ENCODE data around the gene CSTF3.
A peak's percentile ranks its signal among the peaks of the same experiment; 100 is the strongest.
"Not testable (repeated sequence)": the region's sequence is repeated elsewhere in the genome, so short reads cannot be mapped to it uniquely, and the experiment has no call there.

Gene CSTF3

DNA sequence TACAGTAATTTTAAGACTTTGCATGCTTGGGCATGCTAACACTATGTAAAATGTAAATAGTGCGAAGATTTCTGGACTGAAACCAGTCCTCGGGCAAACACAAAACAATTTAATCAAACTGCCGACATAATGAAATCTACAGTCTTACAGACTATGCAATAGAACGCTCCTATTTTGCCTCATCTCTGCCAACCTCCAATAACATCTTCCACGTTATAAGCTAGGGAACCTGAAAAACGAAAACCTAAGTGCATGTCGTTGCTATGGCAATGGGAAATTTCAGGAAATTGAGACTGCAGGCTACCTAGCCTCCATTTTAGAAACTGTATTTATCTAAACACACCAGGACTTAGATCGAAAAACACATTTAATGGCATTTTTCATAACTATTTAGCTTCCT, 1.1 kb downstream of the CSTF3 start:
- peak; percentile 17 for DNase-seq

DNA sequence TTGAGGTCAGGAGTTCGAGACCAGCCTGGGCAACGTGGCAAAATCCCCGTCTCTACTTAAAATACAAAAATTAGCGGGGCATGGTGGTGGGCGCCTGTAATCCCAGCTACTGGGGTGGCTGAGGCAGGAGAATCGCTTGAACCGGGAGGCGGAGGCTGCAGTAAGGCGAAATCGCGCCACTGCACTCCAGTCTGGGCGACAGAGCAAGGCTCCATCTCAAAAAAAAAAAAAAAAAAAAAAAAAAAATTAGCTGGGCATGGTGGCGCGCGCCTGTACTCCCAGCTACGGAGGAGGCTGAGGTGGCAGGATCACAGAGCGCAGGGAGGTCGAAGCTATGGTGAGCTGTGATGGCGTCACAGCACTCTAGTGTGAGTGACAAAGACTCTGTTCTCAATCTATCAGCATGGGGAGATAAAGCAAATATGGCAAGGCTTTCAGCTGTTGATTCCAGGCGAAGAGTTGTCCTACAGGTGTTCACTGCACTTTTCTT, 1.9 kb downstream of the CSTF3 start:
- DNase-seq, result peak; percentile 40

DNA sequence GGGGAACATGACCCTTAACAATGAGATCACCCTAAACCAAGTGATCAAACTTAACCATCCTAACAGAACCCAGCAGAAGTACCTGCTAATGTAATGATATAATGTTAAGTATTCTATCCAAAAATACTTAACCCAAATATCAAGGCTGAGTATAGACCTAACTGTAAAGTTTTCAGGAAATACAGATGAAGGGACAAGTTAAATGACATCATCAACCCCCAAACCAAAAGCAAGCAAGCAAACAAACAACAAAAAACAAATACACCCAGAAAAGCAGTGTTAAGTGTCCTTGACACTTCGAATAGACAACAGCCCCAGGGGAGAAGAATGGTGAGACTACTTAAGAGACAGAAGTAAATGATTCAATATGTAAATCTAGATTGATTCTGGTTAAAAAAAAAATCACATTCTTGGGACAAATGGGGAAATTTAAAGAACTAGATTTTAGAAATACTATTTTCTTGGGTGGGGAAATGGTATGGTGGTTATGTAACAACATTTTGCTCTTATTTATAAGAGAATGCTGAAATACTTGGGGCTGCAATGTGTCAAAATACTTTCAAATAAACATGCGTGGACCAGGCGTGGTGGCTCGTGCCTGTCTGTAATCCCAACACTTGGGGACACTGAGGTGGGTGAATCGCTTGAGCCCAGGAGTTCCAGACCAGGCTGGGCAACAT, 2.5 kb downstream of the CSTF3 start:
- no peak for DNase-seq

GRCh38 chr11:33157103-33158027, 3.9 kb downstream of the CSTF3 start:
- no peak for DNase-seq

- no peak for DNase-seq
Observed at GRCh38 chr11:33151399-33151798, 9.9 kb downstream of the CSTF3 start.

DNA sequence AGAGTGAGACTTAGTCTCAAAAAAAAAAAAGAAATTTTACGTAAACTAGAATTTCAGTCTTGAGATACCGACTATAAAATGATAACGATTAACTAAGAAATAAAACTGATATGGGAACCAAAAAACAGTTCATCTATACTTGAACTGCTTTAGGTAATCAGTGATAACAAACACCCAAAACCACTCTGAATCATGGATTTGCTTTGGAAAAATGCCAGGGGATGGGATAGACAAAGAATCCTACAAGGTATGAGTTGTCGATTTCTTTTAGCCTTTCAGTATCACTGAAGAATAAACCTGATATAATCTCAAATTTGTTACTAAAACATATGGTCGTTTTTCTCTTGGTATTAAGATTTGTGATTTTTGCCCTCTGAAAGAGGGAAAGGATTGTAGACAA, 13.7 kb downstream of the CSTF3 start:
- DNase-seq, result no peak

DNA sequence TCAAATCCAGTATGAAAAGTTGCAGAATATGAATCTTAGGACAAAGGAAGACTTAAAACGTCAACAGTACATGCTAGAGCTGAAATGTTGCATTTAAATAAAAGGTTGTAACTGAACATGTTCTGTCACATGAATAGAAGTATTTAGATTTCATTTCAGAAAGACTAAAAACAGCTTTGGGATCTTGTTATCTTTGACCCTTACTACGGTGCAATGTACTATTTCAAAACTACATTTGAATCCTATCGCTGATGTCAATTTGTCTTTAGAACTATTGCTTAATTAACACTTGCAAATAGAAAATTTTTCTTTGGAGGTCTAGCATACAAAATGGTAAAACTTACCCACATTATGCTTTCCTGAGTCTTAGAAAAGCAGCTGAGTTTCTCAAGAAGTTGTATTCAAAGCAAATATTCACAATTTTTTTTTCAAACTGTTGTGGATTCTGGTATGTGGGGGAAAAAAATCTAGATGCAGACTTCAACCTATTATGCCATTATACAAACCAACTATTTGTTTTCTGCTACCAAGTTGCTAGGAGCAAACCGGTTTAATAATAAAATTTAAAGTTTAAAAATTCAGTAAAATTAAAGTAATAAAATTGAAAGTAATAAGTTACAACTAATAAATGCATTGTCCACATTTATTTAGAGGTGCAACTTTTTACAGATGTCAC, 25.4 kb downstream of the CSTF3 start:
- no peak for DNase-seq

DNA sequence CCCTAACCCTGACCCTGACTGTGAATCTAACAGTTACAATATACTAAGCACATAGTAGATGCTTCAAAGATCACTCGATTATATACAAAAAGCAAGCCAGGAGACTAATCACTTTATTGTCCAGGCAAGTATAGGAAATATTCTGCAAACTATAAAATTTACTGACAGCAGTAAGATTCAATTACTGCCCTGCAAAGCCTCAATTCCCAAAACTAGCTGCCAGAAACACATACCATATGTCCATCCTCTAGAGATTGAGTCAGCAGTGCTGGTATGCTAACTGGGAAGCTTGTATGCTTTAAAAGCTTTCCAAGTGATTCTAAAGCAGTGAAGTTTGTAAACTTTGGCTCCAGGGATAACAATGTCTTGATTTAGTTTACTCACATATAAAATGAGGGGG, 26.1 kb downstream of the CSTF3 start:
- no peak for DNase-seq

DNA sequence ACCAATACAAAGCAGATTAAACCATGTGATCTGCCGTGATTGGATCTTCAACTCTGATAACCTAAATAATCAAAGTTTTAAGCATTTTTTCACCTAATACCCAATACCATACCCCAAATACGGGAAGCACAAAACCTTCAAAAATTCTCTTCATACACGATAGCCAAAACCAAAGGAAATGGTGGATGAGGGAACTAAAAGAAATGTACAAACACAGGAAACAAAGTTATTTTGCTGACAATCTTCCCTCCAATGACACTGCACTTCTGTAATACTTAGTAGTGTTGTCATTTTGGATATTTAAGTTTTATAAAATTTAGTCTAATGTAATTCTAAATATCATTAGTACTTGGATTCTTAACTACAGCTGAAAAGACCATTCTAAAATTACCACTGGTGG, 27.0 kb downstream of the CSTF3 start:
- no peak for DNase-seq

DNA sequence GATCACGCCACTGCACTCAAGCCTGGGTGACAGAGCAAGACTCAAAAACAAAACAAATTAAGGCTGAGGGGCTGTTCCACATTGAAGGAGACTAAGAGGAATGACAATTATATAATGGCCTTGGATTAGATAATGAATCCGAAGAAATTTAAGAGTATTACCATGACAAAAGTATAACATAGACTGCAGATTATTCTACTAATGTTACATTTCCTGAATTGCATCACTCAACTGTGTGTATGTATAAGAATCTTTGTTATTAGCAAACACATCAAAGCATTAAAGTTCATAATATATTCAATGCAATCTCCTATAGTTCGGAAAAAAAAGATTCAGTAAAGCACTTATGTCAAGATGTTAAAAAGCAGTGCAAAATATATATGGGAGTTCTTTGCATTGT, 27.5 kb downstream of the CSTF3 start:
- DNase-seq, result no peak

GRCh38 chr11:33132510-33132909, 28.8 kb downstream of the CSTF3 start:
- DNase-seq, result no peak

DNA sequence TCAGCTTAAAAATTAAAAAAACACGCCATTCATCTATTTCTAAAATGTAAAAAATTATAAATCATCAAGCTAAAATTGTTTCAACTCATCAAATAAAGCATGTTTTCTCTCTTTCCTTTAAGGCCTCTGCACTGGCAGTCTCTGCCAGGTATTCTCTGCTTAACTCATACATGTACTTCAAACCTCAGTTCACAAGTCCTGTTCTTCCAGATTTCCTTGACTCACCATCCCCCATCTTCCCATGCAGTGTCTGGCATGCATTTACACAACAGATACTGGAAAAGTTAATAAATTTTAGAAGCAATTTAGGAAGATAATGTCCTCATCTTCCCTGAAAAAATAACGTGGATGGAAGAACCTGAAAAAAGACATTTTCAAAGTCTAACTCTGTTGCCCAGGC, 32.5 kb downstream of the CSTF3 start:
- no peak for DNase-seq

DNA sequence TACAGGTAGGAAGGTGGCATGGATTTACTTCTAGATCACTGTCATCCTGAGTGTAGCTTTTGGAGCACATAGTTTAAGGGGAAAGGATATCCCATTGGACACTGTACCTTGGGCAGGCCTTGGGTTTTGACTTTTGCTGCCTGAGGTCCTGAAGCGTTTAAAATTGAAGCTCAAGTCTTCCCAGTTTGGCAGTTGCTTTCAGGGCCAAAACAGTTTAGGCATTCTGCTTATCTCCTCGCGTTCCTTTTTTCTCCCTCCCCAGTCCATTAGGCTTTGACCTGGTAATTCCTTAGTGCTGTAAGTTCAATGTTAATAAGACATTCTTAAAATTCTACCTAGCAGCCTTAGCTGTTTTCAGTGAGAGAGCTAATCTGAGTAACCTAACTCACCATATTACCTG, 35.7 kb downstream of the CSTF3 start:
- no peak for DNase-seq

DNA sequence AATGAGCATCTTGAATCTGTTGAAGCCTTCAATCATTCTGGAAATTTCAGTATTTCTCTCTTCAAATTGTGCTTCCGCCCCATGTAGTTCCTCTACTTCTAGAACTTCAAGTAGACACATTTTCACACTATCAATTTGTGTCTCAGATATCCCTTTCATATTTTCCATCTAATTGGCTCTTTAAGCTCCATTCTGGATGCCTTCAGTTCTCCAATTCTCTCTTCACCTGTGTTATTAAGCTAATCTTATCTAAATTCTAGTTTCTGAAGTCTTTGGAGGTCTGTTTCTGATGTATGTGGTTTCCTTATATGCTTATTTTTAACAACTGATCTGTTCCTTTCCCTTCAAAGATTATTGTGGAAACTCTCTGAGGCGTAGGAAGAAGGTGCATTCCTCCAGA, 36.3 kb downstream of the CSTF3 start:
- DNase-seq, result no peak

- not testable (repeated sequence) for DNase-seq
Observed at GRCh38 chr11:33122696-33123095, 38.6 kb downstream of the CSTF3 start.

GRCh38 chr11:33116535-33116934, 44.7 kb downstream of the CSTF3 start:
- no peak for DNase-seq

DNA sequence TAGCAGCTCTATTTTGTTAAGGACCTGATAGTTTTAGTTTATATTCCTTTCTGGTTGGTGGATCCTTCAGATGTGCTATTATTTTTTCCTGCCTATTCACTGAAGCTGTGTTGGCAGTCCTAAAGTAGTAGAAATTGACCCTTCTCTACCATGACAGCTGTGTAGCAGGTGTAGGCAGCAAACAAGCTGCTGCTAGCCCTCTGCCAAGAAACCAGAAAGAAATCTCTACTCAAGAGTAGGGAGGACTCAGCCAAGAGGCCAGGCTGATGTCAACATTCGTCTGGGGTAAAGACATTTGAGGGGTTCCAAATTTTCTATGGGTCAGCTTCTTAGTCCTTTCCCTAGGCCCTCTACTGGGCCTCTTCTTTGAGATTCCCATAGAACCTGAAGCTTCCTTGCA, 51.2 kb downstream of the CSTF3 start:
- peak; percentile 57 for DNase-seq

DNA sequence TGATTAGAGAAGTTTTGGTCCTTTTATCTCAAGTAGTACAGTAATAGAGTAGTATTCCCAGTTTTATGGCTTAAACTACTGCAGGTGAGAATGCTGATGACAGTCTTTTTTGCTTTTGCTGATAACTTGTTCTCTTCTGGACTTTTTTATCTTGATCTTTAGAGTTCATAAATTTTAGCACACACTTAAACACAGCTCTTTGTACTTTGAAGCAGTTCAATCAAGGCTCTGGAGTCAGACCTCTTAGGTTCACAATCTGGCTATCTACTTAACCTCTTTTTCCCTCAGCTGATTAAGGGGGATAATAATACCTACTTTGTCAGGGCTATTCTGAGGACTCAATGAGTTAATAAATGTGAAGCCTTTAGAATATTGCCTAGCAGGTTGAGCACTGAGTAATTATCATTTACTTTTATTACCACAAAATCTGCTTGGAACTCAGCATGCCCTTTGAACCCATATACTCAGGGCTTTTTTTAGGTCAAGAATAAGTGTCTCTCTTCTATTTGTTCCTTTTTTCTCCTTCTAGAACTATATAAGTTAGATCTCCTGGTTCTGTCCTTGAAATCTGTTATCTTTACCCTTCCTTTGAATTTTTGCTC, 51.9 kb downstream of the CSTF3 start:
- peak; percentile 52 for DNase-seq

DNA sequence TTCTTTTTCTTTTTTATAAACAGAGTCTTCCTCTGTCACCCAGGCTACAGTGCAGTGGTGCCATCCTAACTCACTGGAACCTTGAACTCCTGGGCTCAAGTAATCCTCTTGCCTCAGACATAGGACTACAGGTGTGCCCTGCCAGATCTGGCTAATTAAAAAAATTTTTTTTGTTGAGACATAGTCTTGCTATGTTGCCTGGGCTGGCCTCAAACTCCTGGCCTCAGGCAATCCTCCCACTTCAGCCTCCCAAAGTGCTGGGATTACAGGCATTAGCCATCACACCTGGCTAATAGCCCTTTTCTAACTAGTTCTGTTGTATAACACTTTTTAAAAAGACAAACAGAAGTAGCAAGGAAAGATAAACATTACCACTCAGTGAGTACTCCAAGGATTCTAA, 57.4 kb downstream of the CSTF3 start:
- no peak for DNase-seq

GRCh38 chr11:33094157-33094556, 67.1 kb downstream of the CSTF3 start:
- no peak for DNase-seq

DNA sequence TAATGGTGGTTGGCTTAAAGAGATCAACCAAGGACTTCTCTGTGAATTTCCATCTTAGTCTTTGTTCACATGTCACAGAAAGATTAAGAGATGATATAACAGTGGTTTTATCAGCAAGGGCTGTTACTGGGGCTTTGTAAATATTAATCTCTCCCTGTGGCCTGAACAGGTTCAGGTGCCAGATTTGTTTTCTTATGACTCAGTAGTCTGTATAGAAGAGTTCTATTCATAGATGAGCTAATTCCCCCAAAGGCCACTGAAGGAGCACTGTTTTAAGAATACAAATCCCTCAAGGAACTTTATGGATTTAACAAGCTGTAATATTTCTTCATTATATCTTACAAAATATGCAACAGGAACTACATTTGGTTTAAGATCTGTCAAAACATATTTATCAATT, 71.5 kb downstream of the CSTF3 start:
- DNase-seq, result peak; percentile 1

DNA sequence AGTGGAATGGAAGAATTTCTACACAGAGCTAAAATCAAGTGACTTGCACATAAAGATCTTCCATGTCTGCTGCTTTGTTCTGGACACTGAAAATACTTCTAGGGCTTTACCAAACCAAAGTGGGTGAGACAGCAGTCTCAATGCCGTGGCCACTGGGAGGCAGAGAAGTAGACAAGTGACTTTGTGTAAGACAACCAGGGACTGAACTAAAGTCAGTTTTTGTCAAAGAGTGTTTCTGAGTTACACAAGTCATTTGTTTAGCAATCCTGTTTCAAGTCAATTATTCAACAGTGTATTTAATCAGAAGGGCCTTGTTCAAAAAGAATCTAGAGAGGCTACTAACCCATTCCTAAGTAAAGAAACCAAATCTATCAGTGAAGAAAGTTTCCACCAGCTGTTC, 75.3 kb downstream of the CSTF3 start:
- DNase-seq, result no peak

DNA sequence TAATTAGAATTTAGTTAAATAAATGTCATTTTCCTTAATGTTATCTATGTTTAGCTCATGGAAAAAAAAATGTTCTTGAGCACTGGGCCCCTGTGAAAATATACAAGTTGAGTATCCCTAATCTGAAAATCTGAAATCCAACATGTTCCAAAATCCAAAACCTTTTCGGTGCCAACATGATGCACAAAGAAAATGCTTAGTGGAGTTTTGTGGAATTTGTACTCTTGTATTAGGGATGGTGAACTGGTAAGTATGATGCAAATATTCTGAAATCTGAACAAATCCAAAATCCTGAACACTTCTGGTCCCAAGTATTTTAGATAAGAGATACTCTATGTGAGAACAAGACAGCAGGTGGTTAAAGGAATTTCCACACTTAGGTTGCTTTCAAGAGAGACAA, 77.4 kb downstream of the CSTF3 start:
- no peak for DNase-seq

All from NCI-H82 (cell line).